HG02884 (cell line): ENCODE measurements around the gene UBD.
A peak's percentile ranks its signal among the peaks of the same experiment; 100 is the strongest.

ENCODE experiments used
- ATAC-seq: cut with Tn5 transposase; IDR thresholded peaks from one replicate; pipeline ENCODE4 v1.9.1; 2021; ENCODE audit warnings: mild to moderate bottlenecking, moderate library complexity; ENCODE audit not compliant: unreplicated experiment

Gene UBD

DNA sequence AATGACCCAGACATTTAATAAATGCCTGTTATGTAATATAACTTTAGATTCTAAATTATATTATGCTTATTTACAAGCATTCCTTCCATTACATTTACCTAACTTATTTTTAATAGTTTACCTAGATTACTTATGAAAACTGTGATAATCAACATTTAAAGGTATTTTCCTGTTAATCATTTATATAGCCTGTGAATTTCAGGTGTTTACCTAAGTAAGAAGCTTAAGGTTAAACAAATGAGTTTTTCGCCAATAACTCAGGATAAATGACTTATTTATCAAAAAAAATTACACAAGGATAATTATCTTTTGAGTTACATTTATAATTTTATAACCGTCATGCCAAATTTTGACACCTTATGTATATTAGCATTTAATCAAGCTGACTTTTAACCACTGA lies 35.5 kb downstream of the UBD start:
- ATAC-seq, result no peak

DNA sequence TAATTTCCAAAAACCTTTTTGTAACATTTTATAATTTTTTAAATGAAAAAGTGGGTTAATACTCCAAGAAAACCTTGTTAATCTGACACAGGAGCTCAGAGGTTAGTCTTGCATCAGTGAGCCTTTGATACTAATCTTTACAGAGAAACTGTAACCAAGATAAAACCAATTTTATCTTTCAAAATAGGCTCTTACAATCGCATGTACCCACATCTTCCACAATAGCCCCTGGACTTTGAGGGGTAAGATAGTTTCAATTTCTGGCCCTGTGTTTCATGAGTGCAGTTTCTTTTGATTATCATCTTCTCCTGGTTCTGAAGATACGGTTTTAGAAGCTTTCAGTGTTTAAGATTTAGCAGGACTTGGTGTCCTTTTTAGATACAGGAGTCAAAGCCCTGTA lies 37.3 kb downstream of the UBD start:
- ATAC-seq, result no peak

DNA sequence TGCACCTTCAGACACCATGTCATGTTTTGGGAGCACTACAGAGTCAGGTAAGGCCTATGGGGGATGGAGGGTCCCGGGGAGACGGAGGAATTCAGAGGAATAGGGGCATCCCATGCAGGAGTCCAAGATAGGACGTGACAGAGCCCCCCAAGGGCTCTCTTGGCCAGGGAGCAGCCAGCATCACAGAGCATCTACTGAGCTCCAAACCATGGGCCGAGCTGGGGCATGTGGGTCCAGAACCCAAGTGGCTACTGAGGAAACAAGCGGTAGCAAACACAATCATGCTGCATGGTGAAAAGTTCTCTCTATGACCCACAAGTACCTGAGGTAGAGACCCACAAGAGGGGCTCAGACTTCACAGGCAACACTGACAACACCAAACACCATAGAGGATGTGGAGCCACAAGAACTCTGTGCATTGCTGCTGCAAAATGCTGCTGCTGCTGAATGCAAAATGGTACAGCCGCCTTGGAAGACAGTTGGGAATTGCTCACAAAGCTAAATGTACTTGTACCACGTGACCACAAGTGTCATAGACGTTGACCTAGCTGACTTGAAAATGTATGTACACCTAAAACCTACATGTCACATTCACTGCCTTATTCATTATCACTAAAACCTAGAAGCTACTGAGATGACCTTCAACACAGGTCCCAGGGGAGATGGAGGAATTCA lies 38.4 kb downstream of the UBD start:
- ATAC-seq, result no peak

DNA sequence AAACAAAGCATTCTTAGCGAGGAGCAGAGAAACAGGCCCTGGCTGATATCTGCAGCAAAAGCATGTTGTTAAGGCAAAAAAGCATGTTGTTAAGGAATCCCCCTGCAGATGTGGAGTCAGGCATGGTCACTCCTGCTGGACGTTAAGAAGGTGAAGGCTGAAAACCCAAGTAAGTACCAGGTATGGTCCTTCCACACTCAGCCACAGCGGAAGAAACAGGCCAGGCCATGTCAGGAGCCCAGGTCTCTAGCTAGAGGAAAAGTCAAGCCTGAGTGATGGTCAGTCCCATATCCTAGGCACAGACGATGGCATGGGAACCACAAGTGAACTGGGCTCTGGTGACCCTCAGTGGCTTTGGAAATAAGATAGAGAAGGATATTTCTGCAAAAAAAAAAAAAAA lies 39.3 kb downstream of the UBD start:
- no peak for ATAC-seq

- no peak for ATAC-seq
These were observed 40.1 kb downstream of the UBD start for GRCh38 chr6:29519291-29520010.

GRCh38 chr6:29517728-29518440 lies 41.6 kb downstream of the UBD start:
- ATAC-seq, result no peak

DNA sequence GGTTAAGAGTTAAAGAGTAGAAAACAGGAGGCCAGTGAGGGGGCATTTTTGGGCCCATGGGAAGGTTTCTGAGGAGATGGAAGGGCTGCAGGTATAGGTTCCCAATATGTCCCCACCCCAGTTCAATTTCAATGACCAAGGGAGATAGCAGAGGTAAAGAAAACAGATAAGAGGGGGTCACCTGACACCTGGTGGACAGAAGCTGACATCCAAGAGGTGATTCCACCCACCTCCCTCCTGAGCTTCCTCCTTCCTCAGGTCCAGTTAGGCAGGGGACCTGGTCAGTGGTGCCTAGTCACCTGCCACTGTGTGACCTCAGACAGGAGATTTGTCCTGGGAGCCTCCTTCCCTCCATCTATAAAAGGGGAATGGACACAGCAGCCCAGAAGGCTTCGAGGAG lies 42.3 kb downstream of the UBD start:
- ATAC-seq, result no peak

- no peak for ATAC-seq
These were observed 43.4 kb downstream of the UBD start for GRCh38 chr6:29516108-29516507.

DNA sequence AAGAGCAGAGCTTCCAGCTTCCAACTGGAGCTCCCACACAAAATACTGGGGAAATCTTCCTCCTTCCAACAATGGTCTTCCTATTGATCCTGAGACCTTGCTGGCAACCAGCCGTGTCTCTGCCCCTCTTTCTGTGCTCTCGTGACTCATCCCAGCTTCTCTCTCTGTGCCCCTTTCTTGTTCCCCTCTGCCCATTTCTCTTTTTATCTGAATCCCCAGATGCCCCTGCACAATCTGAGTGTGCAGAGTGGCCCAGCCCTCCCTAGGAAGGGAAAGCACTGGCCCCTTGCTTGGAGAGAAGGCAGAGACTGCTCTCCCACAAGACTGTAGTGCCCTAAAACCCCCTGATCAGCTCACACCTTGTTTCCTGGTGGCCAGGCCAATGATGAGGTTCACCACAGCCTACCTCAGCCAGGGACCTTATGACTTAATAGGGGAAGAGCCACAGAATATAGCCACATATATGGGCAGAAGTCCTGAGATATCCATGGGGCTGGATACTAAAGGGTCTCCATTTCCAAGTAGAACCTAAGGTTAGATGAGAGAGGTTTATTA lies 48.7 kb downstream of the UBD start:
- ATAC-seq, result no peak

- ATAC-seq, result no peak
These were observed 49.3 kb downstream of the UBD start for GRCh38 chr6:29510202-29510601.

GRCh38 chr6:29509711-29510110 lies 49.8 kb downstream of the UBD start:
- ATAC-seq, result no peak

GRCh38 chr6:29509239-29509638 lies 50.3 kb downstream of the UBD start:
- peak; percentile 82 for ATAC-seq

- ATAC-seq, result no peak
These were observed 52.2 kb downstream of the UBD start for GRCh38 chr6:29507319-29507718.

DNA sequence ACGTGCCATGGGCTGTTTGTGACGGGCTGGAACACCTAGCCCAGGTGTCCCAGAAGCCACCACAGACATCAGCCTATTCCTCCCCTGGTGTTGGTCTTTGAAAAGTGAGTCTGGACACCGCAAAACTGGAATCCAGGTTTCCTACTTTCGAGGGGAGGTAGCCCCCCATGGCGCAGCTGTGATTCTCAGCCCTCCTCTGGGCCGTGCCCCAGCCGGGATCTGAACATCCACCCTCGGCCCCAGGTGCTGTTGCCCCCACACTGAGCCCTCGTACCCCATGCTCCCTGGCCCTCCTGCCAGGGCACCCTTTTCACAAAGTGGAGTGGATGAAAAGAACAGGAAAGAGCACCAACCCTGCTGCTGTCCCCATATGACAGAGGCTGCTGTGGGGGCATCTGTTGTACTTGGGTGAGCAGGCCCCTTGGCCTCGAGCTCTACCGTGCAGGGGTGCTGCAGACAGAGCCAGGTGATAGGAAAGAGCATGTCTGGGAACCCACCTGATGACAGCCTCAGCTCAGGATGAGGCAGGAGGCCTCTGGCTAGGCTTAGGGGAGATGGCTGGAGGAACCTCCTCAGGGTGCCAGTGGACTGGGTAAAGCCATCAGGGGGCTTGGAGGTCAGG lies 53.0 kb downstream of the UBD start:
- ATAC-seq, result no peak

GRCh38 chr6:29505808-29506207 lies 53.7 kb downstream of the UBD start:
- ATAC-seq, result no peak
